OCI-LY3 (cell line): ENCODE results near the gene DENND1A.

Experiments
- CTCF ChIP-seq: fragments of 200-600, 300-600 bp; sonication (generic); IDR thresholded peaks from 2 replicates; pipeline ENCODE4 v1.5.1; 2014; ENCODE audit warnings: antibody characterized with exemption, low read length, low read depth
- EZH2phosphoT487 ChIP-seq: fragments of 200-600 bp; shearing (Covaris generic); IDR thresholded peaks from 2 replicates; pipeline ENCODE4 v1.6.1; 2018; ENCODE audit warnings: antibody characterized with exemption, mixed run types, low read depth

GRCh38 chr9:123522251-123522650 is 407.7 kb downstream of the DENND1A start:
- TF ChIP-seq CTCF (no peak), EZH2phosphoT487 (no peak)
